GM10248 (cell line): ENCODE data around the gene SORCS3.

Experiments
- CTCF ChIA-PET: fragments of 300-600 bp; sonication (Branson Sonifier 250); formaldehyde crosslinking; extraction: SDS; loops from one replicate; lab custom pipeline; 2021; ENCODE audit warnings: antibody characterized with exemption; lab: Yijun Ruan, JAX
- POLR2A ChIA-PET: fragments of 350-650 bp; sonication (Branson Sonifier 250); formaldehyde crosslinking; extraction: SDS; loops from one replicate; lab custom pipeline; 2020; ENCODE audit warnings: antibody characterized with exemption; lab: Yijun Ruan, JAX
- DNase-seq: peaks from one replicate; pipeline ENCODE4 v3.0.0; 2012; ENCODE audit errors: extremely low spot score
- TF ChIP-seq, protein P1 (sequence below): IDR thresholded peaks from 2 replicates; pipeline ENCODE4 v1.5.1; 2012; ENCODE audit warnings: mild to moderate bottlenecking, low read depth; ENCODE audit errors: extremely low read depth, missing control alignments, control extremely low read depth

SORCS3 gene

DNA sequence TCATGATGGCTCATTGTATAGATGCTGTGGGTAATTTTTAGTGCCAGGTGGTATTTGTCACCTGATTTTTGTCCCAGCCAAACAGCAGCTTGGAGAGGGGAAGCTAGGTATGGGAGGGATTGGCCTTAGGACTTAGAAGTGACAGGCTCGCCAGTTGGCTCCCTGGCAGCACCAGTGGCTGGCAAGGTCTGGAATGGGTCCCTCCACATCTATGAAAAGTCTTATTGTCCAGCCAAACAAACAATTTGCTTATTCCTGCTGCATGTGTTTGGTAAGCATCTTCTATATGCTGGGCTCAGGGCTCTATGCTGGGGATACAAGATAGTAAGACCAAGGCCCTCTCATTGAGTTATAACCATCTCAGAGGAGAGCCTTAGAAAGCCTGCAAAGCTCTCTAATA lies 42.5 kb downstream of the SORCS3 start:
- TF ChIP-seq, protein P1, sequence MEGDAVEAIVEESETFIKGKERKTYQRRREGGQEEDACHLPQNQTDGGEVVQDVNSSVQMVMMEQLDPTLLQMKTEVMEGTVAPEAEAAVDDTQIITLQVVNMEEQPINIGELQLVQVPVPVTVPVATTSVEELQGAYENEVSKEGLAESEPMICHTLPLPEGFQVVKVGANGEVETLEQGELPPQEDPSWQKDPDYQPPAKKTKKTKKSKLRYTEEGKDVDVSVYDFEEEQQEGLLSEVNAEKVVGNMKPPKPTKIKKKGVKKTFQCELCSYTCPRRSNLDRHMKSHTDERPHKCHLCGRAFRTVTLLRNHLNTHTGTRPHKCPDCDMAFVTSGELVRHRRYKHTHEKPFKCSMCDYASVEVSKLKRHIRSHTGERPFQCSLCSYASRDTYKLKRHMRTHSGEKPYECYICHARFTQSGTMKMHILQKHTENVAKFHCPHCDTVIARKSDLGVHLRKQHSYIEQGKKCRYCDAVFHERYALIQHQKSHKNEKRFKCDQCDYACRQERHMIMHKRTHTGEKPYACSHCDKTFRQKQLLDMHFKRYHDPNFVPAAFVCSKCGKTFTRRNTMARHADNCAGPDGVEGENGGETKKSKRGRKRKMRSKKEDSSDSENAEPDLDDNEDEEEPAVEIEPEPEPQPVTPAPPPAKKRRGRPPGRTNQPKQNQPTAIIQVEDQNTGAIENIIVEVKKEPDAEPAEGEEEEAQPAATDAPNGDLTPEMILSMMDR = no peak
- DNase-seq = no peak
- POLR2A ChIA-PET = no interaction called here
- CTCF ChIA-PET = no interaction called here

DNA sequence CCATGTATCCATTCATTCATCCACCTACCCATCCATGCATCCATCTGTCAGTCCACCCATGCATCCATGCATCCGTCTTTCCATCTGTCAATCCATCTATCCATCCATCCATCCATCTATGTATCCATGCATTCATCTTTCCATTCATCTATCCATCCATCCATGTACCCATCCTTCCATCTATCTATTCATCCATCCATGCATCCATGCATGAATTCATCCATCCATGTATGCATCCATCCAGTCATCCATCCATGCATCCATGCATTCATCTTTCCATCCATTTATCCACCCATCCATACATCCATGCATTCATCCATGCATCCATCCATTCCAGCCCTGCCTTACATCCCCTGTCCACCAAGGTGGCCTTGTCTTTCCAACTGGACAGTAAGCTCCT lies 45.7 kb downstream of the SORCS3 start:
- TF ChIP-seq, protein P1 = no peak
- ChIA-PET POLR2A (no interaction called here), CTCF (no interaction called here)
- no peak for DNase-seq

DNA sequence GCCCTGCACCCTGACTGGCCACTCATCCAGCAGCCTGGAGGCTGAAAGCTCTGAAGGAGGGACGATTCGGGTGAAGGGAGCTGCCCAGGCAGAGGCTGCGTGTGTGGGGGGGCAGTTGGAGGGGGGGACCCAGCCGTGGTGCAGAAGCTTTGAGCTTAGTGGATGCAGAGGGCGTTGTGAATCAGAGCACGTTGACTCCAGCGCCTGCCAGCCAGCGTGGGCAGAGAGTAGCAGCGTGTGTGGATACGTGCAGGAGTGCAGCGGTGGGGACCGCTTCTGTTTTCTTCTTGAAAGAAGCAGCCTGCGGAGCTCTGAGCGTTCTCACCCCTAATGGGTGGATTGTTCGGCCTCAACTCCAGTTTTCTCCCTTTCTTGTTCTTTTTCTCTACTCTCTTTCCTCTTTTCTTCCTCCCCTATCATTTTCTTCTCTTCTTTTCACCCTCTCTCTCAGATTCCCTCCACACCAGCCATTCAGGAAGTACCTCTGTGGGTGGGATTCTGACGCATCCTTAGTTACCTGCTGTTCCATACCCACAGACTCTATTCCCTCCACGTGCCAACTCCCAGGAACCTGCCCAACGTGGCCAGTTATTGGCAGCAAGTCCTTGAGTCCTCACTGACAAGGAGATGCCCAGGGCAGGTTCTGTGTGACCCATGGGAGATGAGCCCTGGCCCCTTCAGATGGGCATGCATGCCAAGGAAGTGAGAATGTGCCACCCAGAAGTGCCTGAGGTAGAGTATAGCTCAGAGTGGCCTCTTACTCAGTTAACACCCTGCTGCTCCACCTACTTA lies 47.4 kb downstream of the SORCS3 start:
- ChIA-PET CTCF (interaction anchor here (0.7 to 0.9 kb wide), 2 partner anchors 14 to 26 kb away, joined by 3 read pairs; no protein-coding TSS in a partner anchor), POLR2A (no interaction called here)
- TF ChIP-seq, protein P1 = no peak
- no peak for DNase-seq

DNA sequence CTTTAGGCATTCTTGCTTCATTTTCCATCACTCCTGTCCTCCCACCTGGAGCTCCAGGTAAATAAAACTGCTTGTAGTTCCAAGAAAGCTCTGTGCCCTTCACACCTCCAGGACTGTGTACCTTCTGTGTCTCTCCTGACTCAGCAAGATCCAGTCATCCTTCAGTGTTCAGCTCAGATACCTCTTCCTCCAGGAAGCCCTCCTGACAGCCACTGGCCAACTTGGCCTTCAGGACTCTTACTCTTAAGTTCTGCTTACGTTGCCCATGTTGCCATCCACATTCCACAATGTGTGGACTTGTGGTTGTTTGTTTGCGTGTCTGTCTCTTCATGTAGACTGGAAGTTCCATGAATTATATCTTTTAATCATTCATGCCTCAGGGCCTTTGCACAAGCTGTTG lies 48.0 kb downstream of the SORCS3 start:
- POLR2A ChIA-PET = no interaction called here
- no peak for DNase-seq
- CTCF ChIA-PET = interaction anchor here (0.9 kb wide), 2 partner anchors 15 to 20 kb away, joined by 3 read pairs; no protein-coding TSS in a partner anchor
- TF ChIP-seq, protein P1 = no peak

DNA sequence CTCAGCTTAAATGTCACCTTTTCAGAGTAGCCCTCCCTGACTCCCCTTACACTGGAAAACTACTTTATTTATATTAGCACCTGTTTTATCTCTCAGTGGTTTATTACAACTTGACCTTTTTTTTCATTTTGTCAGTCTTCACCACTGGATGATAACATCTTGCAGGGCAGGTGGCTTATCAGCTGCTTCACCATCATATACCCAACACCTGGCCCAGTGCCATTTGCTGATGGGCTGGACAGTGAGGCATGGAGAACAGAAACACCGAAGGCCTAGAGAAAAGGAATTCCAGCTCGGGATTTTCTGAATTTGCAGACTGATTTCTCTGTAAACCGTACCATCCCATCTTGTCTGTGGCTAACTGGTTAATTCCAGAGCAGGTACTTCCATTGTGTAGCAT lies 48.5 kb downstream of the SORCS3 start:
- CTCF ChIA-PET = interaction anchor here (0.9 kb wide), 2 partner anchors 15 to 20 kb away, joined by 3 read pairs; no protein-coding TSS in a partner anchor
- TF ChIP-seq, protein P1 = no peak
- POLR2A ChIA-PET = no interaction called here
- no peak for DNase-seq

DNA sequence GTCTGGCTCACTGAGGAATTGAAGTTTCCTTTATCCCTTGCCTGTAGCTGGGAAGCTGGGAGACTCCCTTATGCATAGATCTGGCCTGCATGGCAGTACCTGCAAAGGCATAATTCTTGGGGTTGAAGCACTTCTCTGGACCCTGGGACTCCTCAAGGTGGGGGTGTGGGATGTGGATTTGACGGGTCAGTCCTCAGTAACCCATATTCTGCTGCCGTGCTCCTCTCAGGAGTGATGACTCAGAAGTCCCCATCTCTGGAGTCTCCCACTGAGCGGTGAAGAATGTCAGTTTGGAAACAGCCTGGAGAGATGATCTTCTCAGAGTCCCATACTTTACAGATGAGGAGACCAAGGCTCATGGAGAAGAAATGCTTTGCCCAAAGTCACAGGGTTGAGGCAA lies 49.0 kb downstream of the SORCS3 start:
- ChIA-PET POLR2A (no interaction called here), CTCF (interaction anchor here (0.9 kb wide), 1 partner anchor 21 kb away, joined by 3 read pairs; no protein-coding TSS in a partner anchor)
- DNase-seq = no peak
- TF ChIP-seq, protein P1 = no peak
